GM19452 (cell line): ENCODE data around the gene FOXD3.

Source experiments
- ATAC-seq: cut with Tn5 transposase; IDR thresholded peaks from one replicate; pipeline ENCODE4 v1.9.1; 2021; ENCODE audit not compliant: unreplicated experiment

FOXD3 gene

DNA sequence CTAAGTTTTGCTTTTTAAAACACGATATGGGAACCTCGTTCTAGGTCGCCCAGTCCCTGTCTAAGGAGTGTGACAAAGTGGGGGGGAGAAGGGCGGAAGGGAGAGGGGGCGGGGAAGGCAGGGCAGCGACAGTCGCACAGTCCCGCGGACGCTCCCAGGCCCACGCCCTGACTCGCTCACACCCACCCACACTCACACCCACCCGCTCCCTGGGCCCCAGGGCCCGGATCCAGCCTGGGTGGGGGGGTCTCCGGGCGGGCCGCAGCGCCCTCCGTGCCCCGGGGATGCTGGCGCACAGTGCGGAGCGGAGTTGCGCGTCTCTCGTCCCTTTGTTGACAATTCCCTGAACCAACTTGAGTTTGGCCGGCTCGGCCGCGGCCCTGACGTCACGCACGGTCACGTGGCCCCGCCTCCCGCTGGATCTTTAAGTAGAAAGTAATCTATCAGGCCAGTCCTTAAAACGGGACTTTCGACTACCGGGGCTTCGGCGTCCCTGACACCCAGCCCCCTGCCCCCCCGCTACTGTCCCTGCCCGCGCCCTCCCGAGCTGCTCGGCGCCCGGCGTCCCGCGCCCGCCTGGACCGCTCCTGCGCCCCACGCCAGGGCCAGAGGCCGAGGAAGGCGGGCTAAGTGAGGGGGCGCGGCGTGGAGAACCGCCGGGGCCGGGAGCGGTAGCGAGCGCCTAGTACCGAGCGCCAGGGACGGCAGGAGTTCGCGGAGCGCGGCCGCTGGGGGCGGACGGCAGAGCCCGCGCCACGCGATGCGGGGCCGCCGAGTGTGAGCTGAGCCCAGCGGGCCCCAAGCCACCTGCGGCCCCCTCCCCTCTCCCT lies at the start of gene FOXD3:
FOXD3 (plus strand) TSS at position 454 of the 830 bp plus-strand sequence. CDS start 492 bp downstream, outside the sequence.
- ATAC-seq: peak; percentile 51

- no peak for ATAC-seq
These were observed 49.6 kb upstream of the FOXD3 start for GRCh38 chr1:63272811-63273210.

DNA sequence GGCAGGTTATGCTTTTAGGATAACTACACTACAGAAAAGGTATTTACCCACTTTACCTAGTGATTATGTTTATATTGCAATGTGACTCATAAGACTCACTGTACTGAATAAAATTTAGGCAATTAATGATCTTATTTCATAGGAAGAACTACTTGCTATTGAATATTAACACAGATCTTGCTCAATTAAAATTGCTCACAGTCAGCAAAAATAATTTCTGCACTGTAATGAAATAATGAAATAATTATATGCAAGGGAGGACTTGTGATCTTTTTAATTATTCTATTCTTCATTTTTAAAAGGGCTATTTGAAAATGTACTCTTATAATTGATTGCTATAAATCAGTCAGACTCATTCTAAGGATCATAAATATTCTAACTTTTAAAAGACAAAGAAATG lies 48.0 kb upstream of the FOXD3 start:
- ATAC-seq: no peak

DNA sequence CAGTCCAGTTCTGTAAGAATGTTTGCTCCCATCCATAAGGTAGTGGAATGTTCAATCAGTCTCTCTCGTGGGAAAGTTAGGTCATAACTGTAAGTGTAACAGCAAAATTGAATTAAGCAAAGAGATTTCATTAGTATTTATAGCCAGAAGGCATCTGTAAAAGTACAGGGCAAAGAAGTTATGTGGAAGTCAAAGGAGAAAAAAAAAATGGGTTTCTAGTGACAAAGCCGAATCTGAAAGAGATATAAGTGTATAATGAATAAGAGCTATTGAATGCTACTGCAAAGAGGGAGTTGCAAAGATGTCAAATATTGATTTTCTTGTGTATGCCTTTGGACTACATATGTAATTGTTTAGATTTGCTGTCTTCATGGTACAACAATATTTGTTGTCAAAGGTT lies 47.4 kb upstream of the FOXD3 start:
- ATAC-seq: no peak

GRCh38 chr1:63276624-63277023 lies 45.7 kb upstream of the FOXD3 start:
- ATAC-seq: no peak

GRCh38 chr1:63277195-63278192 lies 44.9 kb upstream of the FOXD3 start:
- no peak for ATAC-seq

DNA sequence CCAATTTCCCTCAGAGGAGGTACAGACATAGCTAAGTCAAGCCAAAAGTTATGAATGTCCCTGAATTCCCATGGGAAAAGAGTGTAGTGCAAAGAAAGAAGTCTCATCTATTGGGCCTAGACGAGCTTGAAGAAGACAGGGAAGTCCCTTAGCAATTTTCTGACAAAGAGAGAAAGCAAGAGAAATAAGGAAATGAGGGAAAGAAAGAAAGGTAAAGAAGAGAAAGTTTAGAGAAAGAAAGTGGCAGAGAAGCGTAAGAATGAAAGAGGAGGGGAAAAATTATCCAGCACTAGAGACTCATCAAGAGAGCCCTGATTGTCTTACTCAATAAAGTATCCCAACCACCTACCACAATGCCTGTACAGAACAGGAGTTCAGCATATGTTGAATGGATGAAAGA lies 40.6 kb upstream of the FOXD3 start:
- no peak for ATAC-seq

DNA sequence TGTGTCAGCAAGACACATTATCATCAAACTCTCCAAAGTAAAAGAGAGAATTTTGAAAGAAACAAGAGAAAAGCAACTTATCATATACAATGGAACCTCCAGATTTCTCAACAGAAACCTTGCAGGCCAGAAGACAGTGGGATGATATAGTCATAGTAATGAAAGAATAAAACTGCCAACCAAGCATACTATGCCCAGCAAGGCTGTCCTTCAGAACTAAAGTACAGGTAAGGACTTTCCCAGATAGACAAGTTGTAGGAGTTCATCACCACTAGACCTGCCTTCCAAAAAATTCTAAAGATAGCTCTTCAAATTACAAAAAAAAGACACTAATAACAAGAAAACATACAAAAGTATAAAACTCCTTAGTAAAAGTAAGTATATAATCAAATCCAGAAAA lies 33.2 kb upstream of the FOXD3 start:
- ATAC-seq: no peak

GRCh38 chr1:63294803-63295594 lies 27.4 kb upstream of the FOXD3 start:
- ATAC-seq: no peak

DNA sequence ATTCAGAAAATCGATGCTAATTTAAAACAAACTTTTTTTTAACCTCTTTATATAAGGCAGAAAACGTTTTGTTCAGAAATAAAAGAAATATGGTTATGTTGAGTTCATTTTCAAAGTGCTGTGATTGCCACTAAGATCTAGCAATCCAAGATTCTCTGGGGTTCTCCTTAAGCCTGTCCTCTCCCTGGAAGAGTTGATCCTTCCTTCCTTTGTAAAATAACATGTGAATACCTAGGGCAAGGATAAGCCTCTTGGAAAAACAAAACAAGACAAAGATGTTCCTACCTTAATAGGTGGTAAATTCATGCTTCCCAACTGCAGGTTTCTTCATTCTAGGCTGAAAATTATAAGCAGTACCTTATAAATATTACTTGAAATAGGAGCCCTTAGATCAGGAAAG lies 18.0 kb upstream of the FOXD3 start:
- ATAC-seq: no peak

DNA sequence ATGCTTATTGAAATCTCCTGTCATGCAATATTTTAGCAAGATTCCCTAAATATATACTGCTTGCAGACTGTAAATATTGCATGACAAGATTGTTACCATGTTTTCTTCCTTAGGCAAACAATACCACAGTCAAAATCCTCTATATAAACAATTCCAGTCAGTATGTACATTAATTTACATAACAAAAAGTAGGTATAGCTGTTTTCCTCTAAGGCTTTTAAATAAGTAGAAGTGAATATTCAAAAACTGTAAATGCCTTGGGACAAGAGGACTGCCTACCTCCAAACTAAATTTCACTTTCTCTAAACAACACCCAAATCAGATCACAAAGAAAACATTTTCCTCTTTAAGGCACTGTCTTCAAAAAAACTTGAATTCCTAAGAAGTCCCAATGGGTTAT lies 17.3 kb upstream of the FOXD3 start:
- ATAC-seq: no peak

DNA sequence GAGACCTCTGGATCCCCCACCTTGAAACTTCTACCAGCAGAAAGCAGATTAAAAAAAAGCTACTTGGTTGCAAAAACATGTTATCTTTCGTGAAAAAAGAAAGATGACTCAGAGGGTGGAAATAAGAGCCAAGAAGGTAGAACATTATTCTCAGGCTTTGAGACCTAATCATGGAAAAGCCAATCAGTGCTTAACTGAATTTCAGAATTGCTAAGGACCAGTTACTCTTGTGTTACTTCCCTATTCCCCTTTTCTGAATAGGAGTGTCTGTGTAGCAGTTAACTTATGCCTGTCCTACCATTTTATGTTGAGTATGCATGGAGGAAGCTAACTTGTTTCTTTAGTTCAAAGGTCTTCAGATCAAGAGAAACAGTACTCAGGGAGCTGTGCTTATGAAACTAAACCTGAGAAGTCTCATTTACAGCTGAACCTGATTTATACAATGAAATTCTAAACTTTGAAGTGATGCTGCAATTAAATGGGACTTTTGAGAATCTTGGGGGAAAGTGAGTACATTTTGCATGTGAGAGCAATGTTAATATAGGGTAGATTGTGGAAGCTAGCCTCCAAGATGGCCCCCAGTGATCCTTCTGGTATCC lies 15.1 kb upstream of the FOXD3 start:
- no peak for ATAC-seq

GRCh38 chr1:63316598-63316983 lies 5.8 kb upstream of the FOXD3 start:
- ATAC-seq: no peak

DNA sequence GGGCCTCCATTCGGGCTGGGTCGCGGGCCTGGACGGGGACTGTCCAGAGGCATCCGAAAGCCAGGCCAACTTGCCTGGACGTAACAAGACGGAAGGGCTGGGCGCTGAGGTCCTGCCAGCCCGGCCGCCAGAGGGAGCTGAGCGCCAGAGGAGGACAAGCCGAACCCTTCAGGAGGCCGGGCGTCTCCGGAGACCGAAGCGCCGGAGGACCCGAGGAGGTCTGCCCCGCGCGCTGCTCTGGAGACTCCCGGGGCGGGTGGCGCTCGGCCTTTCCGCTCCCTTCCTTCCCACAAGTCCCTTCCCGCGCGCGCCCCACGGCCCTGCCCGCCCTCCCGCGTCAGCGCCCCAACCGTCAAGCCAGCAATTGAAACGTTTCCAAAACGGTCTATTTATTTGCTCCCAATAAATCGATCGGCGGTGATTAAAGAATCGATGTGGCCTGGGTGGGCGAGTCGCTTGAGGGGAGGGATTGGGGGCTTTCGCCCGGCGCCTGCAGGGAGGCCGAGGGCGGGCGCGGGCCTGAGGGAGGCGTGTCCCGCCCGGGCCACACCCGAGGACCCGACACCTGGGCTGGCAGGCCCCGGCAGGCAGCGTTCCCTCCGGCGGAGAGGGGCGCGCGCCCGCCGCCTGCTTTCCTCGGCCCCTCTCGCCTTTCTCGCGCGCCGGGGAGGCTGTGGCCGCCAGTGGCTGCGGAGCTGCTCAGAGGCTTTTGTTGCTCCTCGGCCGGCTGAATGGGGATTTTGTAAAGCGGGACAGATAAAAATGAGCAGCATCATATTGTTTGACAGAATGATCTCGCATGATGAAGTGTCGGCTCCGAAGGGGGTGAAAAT lies 5.2 kb upstream of the FOXD3 start:
- ATAC-seq: peak; percentile 62

- ATAC-seq: no peak
These were observed 4.6 kb upstream of the FOXD3 start for GRCh38 chr1:63317817-63318152.

DNA sequence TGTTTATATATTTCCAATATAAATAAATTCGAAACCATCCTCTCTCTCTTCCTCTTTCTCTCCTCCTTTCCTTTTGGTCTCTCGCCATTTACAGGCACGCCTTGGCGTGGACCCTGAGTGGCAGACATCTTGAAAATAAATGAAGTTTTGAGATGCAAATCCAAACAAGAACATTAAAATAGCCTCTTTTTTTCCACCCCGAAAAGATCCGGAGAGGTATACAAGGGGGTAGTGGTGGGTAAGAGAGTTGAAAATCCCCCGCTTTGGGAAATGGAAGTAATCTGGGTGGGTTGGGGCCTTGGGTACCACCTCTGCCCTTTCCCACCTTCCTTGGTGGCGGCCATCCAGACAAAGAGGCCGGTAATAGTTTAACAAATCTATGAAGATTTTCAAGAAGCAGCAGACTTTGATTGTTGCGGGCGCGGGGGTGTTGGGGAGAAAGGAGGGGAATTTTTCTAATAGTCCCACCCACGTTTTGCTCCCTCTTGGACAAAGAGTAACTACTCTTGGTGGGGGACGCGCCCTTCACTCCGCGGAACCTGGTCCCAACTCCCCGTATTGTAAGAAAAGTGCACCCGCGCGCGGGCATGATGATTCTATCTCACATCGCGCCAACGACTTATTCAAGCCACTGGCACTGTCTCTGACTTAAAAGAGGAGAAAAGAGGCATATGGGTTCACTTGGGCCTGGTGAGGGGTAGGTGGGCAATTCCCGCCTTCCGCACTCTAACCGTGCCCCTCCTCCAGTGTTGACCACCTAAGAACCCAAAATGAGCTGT lies 4.0 kb upstream of the FOXD3 start:
- no peak for ATAC-seq

DNA sequence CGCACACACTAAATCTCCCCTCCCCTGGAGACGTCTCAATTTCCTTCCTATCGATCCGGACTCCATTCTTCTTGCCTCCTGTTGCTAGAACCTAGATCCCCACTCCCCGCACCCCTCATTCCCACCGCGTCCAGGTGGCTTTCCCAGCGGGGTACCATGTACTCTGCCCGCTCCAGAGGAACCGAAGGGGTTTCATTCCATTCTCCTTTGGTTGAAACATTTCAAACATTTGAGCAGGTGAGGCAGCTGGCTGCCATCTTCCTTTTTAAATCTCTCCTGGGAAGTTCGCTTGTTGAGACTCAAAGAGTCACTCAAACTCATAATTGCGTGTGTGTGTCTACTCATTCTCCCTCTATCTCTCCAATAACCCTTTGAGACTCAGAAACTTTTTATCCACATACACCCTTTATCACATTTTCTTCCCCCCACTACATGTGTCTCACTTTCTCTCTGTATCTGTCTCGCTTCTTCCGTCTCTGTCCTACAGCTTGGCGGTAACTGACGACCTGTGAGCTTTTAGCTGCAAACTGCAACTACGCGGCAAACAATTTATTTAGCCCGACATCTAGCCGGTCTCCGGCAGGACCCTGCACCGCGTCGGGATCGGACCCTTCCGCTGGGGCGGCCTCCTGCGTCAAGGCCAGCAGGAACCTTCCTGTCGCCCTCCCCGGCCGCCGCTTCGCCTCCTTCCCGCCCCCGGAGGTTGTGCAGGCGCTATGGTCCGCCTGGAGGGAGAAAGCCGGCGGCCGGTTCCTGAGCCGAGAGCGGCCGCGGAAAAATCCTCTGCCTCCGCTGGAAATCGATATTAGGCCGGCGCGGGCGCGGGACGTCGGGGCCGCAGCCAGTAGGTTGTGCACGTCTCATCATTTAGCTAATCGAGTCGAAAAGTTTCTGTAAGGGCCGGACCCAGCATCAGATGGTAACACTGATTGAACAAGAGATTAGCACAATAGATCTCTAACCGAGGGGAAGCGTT lies 3.0 kb upstream of the FOXD3 start:
- no peak for ATAC-seq
